SW 1271 (cell line): Measurements from ENCODE around the gene ARID3C.

Source experiments
- DNase-seq, 2 experiments: peaks; one replicate each; lab custom pipeline; 2025; lab: John Stamatoyannopoulos, UW

ARID3C gene

GRCh38 chr9:34577400-34578240, 51.2 kb downstream of the ARID3C start:
- DNase-seq: no peak

- DNase-seq: no peak
These were observed 52.1 kb downstream of the ARID3C start for GRCh38 chr9:34576597-34577399.

GRCh38 chr9:34575862-34576596, 52.8 kb downstream of the ARID3C start:
- DNase-seq: no peak

- no peak for DNase-seq
These were observed 53.6 kb downstream of the ARID3C start for GRCh38 chr9:34575241-34575640.

GRCh38 chr9:34574571-34574970, 54.3 kb downstream of the ARID3C start:
- no peak for DNase-seq

- no peak for DNase-seq
These were observed 55.1 kb downstream of the ARID3C start for GRCh38 chr9:34573599-34574325.

- DNase-seq: no peak
These were observed 56.2 kb downstream of the ARID3C start for GRCh38 chr9:34572628-34573027.

GRCh38 chr9:34572092-34572491, 56.8 kb downstream of the ARID3C start:
- no peak for DNase-seq

GRCh38 chr9:34571481-34571810, 57.4 kb downstream of the ARID3C start:
- DNase-seq: no peak
